ENCODE data around the gene GOLGA7B.

The GOLGA7B gene

DNA sequence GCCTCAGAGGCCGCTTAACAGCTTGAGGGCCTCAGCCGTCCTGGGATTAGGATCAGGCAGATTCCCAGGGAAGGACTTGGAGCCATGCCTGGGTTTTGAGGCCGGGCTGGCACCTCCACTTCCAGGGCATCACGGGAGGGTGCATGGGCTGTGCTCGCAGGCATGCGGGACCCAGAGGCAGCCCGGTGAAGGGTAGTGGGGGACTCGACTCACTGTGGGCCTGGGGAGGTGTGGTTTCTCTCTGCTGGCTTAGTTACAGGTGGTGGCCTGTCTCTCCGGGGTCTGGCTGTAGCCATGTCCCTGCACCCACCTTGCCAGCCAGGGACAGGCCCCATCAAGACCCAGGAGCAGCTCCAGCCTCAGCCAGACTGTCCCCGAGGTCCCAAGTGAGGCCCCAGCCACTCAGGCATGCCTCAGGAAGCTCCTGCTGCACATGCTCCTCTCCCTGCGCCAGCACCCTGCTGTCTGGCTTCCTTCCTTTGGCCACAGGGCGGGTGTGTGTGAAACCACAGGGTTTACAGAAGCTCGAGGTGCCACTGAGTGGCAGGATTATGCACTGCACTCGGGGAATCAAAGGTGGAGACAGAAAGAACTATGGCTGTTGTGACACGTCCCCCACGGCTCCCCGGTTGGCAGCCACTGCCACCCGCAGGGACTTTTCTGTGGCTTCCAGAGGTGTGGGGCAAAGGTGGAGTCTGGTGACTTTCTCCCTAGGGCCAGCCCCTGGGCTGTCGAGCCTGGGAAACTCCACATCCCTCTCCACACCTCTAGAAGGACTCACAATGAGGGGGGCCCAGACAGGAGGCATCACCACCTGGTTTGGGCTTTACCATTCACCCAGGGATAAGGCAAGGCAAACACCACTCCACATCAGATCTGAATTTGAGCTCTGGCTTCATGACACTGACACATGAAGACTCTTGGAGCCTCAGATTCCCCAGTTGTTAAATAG lies 19.7 kb downstream of the GOLGA7B start:
- no peak for FAIRE-seq

DNA sequence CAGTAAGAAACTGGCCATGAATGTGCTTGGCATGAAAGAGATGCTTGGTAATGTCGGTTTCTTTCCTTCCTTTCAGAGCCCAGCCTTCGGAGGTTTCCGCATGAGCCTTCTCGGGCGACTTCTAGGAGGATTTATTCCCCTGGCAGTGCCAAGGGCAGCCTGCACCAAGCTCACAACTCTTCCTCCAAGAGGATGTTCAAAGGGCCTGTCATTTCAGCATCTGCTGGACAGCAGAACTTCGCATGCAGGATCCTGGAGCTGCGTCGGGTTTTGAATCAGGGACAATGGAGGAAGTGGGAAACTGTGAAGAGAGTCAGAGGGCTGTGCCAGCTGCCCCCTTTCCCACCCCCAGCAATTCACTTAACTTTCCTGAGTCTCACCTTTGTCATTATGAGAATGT lies 21.3 kb downstream of the GOLGA7B start:
- FAIRE-seq, result no peak

DNA sequence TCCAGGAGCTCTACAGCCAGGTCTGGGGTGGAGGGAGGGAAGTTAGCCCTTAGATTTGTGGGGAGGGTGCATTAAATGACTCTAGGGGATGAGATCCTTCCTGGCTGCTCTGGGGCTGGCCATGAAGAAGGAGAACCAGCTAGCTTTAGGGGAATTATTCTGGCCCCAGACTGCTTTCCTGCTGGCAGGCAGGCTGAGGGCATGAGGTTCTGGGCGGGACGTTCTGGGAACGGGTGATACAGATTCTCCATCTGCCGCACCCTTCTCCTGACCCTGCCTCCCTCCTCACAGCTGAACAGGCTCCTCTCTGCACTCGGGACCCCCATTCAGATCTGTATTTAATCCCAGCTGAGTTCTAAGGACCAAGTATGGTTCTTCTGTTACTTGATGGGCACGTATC lies 23.9 kb downstream of the GOLGA7B start:
- no peak for FAIRE-seq

DNA sequence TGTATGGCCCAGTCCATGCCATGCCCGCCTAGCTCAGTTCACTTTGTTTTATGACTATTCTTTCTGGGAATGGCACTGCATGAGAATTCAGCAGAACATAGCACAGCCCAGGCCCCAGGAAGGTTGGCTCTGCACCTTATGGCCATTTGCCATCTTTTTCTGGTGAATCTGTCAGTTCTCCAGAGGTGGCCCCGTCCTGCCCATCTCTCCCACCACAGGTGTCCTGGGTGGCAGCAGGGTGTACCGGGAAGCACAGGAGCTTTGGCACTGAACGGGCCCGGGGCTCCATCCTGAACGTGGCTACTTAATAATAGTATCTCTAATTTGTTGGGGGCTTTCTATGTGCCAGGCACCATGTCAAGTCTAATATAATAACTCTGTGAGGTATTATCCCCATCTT lies 24.7 kb downstream of the GOLGA7B start:
- no peak for FAIRE-seq

DNA sequence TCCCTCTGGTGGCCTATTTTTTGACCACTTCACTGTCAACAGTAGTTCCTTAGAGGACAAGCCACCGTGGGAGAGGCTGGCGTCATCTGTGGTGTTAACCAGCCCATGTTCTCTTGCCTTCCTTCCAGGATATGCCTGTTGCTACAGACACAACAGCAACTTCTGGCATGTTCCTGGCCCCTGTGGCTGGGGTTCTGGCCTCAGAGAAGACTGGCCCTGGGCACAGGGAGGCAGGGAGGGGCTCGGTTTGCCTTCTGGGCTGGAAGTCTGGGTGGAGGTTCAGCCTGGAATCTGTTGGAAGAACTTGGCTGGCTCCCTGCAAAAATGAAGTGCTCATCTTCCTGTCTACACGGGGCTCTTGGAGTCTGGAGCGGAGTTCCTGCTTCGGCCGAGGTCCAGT lies 25.7 kb downstream of the GOLGA7B start:
- FAIRE-seq, result no peak

DNA sequence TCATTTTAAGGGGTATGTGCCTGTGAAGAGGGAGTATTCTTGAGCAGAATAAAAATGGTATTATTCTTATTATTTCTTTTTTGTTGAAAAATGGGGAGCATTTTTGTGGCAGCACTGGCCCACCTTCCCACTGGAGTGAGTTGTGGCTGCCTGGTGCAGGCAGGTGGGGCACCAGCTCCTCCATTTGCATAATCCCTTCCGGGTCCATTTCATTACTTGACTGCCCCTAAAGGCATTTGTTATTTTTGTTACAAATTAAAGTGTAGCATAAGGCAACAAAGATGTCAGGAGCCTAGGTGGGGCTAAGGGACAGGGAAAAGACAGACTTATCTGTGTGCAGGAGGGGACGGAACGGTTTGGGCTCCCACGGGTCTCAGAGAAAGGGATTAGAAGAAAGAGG lies 26.8 kb downstream of the GOLGA7B start:
- FAIRE-seq, result no peak

DNA sequence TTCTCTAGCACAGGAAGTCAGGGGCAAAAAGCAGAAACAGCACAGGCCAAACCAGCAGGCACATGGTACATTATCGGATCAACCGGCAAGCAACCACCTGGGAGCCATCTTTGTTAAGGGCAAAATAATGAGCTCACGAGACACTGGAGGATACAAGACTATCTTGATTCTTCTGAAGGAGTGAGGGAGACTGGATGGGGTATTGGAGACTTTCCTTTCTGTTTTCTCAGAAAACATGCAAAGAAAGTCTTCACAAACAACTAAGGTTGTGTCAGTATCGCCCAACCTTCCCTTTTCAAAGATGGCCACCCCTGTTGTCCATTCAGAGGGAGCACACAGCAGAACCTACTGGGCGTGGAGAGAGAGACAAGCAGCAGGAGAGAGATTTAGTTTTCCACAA lies 29.6 kb downstream of the GOLGA7B start:
- no peak for FAIRE-seq

DNA sequence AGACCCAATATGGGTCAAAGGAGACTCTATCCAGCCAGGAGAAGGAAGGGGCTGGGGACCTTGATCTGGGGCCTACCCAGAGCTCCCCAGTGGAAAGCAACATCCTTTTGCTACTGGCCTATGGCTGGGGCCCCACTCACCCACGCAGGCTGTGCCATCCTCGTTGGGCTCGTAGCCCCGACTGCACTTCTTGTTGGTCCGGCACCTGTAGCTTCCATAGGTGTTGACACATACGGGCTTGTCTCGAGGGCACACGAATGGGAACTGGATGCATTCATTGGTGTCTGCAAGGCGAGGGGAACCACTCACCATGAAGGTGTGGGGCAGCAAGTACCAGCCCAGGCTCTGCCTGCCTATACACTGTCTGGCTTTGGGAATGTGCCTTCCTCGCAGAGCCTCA lies 30.5 kb downstream of the GOLGA7B start:
- FAIRE-seq, result no peak

DNA sequence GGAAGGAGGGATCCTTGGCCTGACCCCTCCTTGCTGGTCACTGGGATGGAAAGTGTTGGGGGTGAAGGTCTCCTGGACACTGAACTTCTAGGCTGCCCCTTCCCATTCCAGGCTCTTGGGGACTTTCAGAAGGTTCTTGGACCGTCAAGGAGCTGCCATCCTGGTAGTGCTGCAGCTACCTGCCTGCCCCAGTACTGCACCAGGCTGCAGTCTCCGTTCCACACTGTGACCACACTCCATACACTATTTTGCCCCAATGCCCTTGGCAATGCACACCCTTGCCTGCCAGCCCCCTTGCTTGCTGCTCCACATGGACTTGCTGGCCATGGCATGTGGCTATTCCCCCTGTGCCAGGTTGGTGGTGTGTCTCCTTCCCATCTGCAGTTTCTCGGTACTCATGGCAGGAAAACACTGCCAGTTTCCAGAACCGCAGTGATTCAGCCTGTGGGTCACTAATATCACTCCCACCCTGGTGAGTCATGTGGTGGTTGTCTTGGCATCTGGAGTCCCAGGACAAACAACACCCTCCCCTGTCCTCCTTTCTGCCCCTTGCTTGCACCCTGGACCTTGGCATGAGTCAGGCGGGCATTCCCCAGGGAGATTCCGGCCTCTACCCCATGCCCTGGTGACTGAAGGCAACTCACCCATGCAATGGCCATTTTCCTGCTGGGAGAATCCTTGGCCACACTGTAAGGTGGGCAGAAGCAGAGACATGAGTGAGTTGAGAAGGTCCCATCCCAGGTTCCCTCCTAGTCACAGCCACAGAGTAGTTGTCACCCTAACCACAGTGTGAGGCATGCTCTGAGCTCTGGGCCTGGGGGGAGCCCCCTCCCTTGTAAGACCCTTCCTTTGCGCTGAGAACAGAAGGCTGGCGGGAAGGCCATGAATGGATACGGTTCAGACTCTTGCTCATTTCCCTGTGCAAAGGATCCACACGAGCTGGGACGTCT lies 32.8 kb downstream of the GOLGA7B start:
- no peak for FAIRE-seq

DNA sequence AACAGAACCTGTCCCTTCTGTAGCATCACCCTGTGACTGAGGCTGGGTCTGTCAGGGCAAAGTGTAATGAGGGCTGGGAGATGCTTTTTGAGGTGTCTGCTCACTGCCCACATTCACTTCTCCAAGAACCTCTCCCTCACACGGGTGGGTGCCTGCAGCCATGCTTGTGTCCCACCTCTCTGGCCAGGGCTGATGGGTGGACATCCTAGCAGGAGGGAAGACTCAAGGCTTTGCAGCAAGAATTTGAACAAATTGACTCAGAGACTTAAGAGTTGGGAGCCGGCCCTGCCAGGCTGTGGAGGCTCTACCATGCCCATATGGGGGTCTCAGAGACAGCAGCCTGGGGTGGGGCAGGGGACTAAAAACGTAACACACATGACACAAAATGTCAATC lies 33.4 kb downstream of the GOLGA7B start:
- no peak for FAIRE-seq

DNA sequence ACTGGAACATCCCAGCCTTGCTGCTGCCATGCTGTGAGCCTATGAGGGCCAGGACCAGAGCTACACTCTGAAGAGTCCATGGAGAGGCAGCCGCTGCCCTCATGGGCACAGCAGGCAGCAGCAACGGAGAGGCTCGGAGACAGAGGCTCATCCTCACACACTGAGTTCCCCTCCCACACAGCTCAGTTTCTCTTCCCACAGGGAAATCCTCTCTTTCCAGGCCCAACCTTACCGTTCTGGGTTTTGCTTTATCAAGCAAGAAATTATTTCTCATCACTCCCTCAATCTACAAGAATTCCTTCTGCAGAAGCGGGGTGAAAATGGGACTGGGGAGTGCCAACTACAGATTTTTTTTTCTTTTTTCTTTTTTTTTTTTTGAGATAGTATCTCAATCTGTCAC lies 36.6 kb downstream of the GOLGA7B start:
- FAIRE-seq, result no peak

DNA sequence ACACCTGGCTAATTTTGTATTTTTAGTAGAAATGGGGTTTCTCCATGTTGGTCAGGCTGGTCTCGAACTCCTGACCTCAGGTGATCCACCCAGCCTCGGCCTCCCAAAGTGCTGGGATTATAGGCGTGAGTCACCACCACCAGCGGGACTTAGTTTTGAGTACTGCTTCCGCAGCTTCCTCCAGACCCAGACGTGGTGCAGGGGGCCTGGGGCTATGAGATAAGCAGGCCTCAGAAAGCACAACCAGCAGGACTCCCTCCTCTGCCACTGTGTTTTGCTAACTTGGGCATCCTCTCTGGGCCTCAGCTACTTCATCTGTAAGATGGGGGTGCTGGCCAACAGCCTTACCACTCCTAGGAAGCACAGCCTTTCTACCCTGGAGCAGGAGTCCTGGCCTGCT lies 37.8 kb downstream of the GOLGA7B start:
- no peak for FAIRE-seq

DNA sequence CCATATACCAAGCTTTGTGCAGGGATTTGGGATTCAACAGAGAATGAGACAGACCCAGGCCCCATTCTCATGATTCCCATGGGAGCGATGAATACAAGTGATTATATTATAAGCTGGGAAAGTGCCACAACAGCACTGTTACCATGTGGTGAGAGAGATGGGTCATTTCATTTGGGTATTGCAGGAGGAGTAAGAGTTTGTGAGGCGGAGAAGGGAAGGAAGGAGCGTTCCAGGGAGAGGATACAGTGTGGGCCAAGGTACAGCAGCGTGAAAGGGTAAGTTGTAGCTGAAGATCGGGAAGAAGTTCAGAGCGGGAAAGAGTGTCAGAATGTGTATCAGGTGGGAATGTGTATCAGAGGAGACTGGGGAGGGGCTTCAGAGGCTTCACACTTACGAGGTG lies 38.5 kb downstream of the GOLGA7B start:
- no peak for FAIRE-seq

DNA sequence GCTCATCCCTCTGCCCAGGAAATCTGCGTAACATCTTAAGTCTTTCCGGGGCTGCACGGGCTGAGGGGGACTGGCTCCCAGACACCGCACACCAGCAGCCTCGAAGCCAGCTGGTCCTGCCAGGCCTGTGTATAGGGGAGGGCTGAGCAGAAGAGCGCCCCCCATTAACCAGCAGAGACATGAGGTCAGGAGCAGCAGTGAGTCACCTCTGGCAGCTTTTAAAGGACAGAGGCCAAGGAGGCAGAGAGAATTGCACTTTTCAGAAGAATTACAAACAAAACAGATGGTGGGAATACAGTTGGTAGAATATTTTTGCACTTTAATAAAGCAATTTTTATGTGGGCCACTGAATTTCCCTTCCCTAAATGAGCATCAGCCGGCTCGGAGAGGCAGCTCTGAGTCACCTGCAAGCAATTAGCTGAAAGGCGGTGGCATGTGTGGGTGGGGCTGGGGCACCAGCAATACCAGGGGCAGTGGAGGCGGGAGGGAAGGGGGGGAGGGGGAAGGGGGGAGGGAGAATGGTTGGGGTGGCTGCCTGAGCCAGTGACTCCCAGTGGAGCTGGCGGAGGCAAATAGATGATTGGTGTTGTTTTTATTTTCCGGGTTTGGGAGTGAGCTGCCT lies 39.1 kb downstream of the GOLGA7B start:
- FAIRE-seq, result no peak

DNA sequence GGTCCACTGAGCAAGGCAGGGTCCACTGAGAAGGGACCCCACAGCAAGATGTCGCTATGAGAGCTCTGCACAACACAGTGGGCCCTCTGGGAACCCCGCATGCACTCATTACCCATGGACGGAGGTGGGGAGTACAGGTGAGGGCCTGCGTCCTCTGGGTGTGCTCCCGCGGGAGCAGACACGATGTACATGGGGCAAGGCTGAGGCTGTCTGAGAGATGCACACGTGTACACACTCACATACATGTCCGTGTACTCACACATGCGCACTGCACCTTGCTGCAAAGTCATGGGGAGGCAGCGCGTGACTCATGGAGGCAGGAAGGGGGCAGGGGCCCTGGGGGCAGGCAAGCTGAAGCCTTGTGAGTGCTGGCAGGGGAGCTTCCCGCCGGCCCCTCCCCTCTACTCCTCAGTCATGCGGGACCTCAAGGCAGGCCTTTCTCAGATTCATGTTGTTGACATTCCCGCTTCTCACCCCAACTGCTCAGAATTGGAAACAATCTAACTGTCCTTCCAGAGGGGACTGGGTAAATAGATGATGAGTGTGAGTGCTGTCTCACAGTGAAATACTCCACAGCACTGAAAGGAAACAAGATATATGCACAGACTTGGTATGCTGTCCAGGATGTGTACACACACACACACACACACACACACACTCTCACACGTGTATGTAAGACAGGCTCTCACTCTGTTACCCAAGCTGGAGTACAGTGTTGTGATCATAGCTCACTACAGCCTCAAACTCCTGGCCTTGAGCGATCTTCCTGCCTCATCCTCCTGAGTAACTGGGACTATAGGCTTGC lies 40.0 kb downstream of the GOLGA7B start:
- no peak for FAIRE-seq

DNA sequence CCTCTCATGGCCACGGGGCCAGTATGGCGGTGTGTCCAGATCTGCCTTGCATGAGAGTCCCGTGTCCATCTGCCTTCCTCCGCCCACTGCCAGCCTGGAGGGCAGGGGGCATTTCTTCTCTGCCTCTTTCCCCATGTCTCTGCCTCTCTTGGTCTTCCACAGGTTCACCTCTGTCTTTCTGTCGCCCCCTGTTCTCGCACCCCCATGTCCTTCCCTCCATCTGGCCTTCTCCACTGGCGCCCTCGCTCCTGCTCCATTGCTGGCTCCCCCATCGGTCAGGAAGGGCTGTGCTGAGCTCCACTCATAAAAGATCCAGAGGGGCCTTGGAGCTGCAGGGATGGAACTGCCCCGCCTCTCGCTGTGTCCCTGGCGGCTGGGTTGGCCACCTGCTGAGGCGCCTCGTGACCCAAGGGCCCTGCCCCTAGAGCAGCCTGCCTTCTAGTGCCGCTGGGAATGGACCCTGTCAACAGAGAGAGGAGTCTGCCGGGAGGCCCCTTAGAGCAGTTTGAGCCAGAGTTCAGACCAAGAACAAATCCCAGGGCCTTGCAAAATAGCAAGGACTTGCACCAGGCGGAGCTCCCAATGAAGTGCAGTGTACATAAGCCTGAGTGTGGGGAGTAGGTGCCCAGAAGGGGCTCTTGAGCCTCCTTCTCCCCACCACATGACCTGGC lies 42.0 kb downstream of the GOLGA7B start:
- no peak for FAIRE-seq

DNA sequence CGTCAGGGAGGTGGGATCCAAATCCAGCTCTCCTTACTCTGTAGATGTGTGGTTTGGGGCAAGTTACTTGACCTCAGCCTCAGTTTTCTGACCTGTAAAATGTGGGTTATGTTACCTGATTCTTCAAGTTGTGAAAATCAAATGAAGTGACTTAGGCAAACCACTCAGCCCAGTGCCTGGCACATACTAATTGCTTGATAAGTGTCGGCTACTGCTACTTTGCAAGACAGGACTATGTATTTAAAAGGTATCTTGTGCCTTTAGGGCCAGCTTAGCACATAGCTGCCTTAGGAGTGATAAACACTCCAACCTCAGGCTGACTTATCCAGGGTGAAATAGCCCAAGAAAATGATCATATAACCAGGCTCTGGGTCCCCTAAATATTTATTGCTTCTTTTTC lies 42.9 kb downstream of the GOLGA7B start:
- FAIRE-seq, result no peak

DNA sequence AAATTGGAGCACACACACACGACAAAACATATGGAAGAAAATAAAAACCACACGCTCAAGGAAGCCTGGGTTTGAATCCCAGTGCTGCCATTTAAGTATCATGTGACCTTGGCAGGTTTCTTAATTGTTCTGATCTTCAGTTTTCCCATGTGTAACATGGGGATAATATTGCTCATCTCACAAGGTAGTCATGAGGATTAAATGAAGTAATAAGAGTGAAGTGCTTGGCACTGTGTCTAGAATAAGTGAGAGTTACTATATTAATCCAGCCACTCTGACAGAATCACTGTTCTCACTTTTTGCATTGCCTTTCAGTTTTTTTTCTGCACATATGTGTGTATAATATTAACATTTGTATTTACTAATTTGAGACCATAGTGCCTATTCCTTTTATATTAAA lies 43.3 kb downstream of the GOLGA7B start:
- no peak for FAIRE-seq

DNA sequence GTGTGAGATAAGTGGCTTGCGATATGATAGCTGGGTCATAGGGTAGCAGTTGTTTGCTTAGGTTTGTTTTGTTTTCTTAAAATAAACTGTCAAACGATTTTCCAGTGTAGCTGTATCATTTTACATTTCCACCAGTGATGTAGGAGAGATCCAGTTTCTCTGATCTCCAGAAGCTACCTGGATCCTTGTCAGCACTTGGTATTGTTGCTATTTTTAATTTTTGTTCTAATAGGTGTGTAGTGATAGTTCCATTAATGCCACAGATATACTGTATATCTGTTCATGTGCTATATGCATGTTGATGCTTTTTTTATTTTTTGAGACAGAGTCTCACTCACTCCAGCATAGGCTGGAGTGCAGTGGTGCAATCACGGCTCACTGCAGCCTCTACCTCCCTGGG lies 44.4 kb downstream of the GOLGA7B start:
- FAIRE-seq, result no peak

DNA sequence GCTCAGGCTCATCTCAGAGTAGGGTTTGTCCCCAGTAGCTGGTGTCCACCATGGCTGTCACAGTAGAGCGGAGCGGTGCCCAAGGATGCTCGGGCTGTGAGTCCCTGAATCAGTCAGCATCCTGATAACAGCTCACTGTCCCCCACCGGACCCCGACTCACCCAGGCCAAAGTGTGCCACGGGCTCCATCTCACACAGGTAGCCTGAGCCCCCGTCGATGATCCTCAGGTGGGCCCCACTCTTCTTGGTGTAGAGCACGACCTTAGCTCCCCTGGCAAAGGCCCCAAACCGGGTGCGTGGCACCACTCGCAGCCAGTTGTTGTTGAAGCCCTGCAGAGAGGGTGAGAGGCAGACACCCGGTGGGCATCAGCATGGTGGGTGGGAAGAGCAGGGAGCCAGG lies 45.4 kb downstream of the GOLGA7B start:
- FAIRE-seq, result no peak

DNA sequence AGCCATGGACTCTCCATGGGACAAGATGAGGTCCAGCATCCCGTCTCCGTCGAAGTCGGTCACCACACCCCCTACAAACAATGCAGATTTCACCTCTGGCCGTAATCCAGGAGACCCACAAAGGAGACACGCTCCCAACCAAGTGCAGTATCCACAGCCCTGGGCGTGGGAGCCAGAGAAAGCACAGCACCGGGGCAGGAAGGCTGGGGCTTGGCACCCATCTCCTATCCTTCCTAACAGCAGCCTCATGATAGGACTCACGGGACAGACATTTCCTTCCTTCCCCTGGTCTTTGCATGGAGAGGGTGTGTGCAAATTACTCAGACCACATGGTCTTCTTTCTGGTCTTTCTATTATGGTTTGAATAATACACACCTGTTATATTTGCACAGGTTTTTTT lies 46.3 kb downstream of the GOLGA7B start:
- FAIRE-seq, result no peak

DNA sequence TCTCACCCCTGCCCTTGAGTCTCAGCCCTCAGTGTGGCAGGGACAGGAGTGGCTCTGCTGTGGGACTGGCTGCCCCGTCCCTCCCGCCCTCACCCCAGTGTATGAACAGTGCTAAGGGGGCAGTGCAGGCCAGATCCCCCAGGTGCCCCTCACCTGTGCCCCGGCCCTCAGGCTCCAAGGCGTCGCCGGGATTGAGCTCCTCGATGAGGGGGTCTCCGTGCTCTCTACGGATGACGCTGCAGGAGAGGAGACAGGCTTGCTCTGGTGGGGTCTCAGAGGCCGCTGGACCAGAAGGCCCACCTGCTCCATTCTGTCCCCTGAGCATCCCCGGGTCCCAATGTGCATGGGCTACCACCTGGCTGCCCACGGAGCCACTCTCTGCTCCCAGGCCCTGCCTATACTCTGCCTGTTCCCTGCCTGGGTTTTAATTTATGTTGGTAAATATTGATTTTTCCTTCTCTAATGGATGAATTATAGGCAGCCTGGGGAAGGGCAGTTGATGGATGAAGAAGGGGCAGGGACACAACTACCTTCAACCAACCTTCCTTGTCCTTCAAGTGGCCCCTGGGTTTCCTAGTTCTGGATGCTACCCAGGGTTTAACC lies 47.2 kb downstream of the GOLGA7B start:
- FAIRE-seq, result no peak
